HG02642 (cell line): ENCODE results near the gene LDAF1.

Experiments
- ATAC-seq: cut with Tn5 transposase; IDR thresholded peaks from one replicate; pipeline ENCODE4 v1.9.1; 2021; ENCODE audit warnings: mild to moderate bottlenecking; ENCODE audit not compliant: unreplicated experiment, poor library complexity

Gene LDAF1

DNA sequence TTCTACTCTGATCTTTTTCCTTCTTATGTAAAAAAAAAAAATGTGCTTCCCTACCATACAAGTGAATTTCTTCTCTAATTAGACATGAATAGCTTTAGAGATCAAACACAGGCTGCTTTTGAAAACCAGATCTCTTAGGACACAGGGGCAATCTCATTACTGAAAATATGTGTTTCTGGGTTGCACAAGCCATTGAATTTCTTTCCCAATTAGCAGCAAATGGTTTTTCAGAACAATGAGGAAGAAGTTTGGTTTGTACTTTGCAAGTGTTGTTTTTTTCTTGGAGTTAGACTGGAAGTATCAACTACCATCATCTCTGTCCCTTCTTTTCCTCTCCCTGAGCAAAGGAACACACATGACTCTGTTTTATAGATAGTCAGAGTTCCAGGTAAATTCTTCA lies 69.4 kb downstream of the LDAF1 start:
- ATAC-seq: no peak

DNA sequence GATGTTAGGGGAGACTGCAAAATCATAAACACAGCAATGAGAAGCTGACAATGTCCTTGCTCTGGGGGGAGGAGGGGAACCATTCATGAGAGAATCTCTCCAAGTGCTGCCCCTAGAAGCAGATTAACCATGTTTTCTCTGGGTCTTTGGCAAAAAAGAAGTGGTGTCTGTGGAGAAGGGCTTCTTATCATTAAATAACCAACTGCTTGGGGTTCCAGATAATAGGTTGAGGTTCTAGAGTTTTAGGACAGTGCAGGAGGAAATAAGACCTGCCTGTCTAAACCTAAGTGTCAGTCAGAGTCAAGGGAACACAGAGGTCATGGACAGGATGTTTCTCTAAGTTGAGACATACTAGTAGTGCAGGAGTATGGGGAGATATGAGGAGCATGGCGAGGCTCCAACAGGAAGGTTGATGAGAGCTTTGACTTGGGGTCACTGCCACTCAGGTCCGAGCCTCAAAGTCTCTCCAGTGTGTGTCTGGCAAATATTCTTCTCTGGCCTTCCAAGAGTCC lies 69.9 kb downstream of the LDAF1 start:
- no peak for ATAC-seq
